ENCODE results near the gene RGS10. TPM values are rescaled to one million over a fixed set of nuclear protein-coding genes. Genes with fewer than 3 reads are reported as not detected.
A peak's percentile ranks its signal among the peaks of the same experiment; 100 is the strongest.

The RGS10 gene
- total and polyA plus RNA-seq, 10 of the 15 experiments (the other 5 are each of a cell fraction or from before 2014, with no cell fraction given) = 72.8 to 193 (median 127) TPM

- TF ChIP-seq MEF2B (IDR thresholded peaks at IDR 0.05; ENCODE audit: partially characterized antibody, poor library complexity, severe bottlenecking) (peak; percentile 65), SREBF2 (IDR thresholded peaks at IDR 0.05; ENCODE audit: low read length) (no peak), SIN3A (IDR thresholded peaks at IDR 0.05; ENCODE audit: low read depth, low read length) (0 out of 2 replicates have a peak, but pooled peaks have one; percentile 4)
- H2AFZ ChIP-seq (ENCODE audit: control insufficient read depth, low read depth, low read length) = no peak overlapping the region
- H3K9ac ChIP-seq (ENCODE audit: control insufficient read depth, insufficient read depth, low read length) = peak overlapping the region; percentile 55
- ChIA-PET CTCF (interaction anchor here (0.6 to 5.1 kb wide), 10 partner anchors 11 to 342 kb away, joined by 3 to 45 read pairs (median 4); no protein-coding TSS in a partner anchor), SMC1A (ENCODE audit: uncharacterized antibody, unreplicated experiment) (interaction anchor here (1.0 to 6.4 kb wide), 13 partner anchors 10 to 342 kb away, joined by 3 to 62 read pairs (median 4); no protein-coding TSS in a partner anchor), RAD21 (ENCODE audit: unreplicated experiment) (interaction anchor here (0.6 to 5.3 kb wide), 12 partner anchors 9 to 432 kb away, joined by 3 to 55 read pairs (median 4); partner anchors contain the start of genes BAG3 and GRK5), POLR2A (interaction anchor here (0.8 to 4.0 kb wide), 6 partner anchors 9 to 232 kb away, joined by 3 to 24 read pairs (median 4); no protein-coding TSS in a partner anchor)
- H3K27me3 ChIP-seq (replicated peaks in 1 of 2; ENCODE audit: control insufficient read depth in 2 of 2, insufficient read depth in 2 of 2, low read length in 1 of 2) = no peaks in the 10 kb centered on the region
- peak overlapping the region; percentile 92 for H3K4me2 ChIP-seq (ENCODE audit: control insufficient read depth, insufficient read depth)
- FAIRE-seq (no peak), ATAC-seq (peak; percentile 4), DNase-seq (ENCODE audit: low read depth, low spot score) (no peak)
- H3K4me3 ChIP-seq = peak overlapping the region; percentile 84
- in situ Hi-C loops (cut with MboI) (no loop called here), intact Hi-C loops (cut with micrococcal nuclease; ENCODE audit: unreplicated experiment) (loop anchor here (1.0 to 5.0 kb wide), 4 partner anchors 24 to 334 kb away; partner anchors contain the start of gene GRK5)
- peaks cover 29% of the 10 kb centered on the region for H3K4me1 ChIP-seq (ENCODE audit: control insufficient read depth, insufficient read depth, low read length)
- 23% methylated on average over 6 of the region's 6 CpGs for WGBS (ENCODE audit: insufficient coverage, insufficient replicate concordance, low lambda C conversion rate, missing lambda C conversion rate)
- H3K9me3 ChIP-seq (replicated peaks; ENCODE audit: control insufficient read depth, insufficient read depth, low read length) = no peaks in the 10 kb centered on the region
- no peaks in the 10 kb centered on the region for H3K36me3 ChIP-seq (ENCODE audit: control insufficient read depth in 2 of 2, insufficient read depth in 2 of 2, low read length in 1 of 2)
- H3K27ac ChIP-seq (ENCODE audit: control insufficient read depth, insufficient read depth) = peak overlapping the region; percentile 29
- peaks cover 3% of the 10 kb centered on the region; the same call in 1 of the 2 replicates for H4K20me1 ChIP-seq (ENCODE audit: control insufficient read depth, insufficient read depth)
- peaks cover 59% of the 10 kb centered on the region for H3K79me2 ChIP-seq (ENCODE audit: control insufficient read depth, insufficient read depth, low read length)
- BruUV-seq (replicated peaks) = no TSS peak
Observed at GRCh38 chr10:119541046-119541445, 1.5 kb downstream of the RGS10 start.

- H3K27ac ChIP-seq (ENCODE audit: control insufficient read depth, insufficient read depth) = peak overlapping the region; percentile 22
- H3K4me2 ChIP-seq (ENCODE audit: control insufficient read depth, insufficient read depth) = peak overlapping the region; percentile 92
Observed at GRCh38 chr10:119540038-119540437, 2.5 kb downstream of the RGS10 start.

More at GRCh38 chr10:119540038-119540437, 2.5 kb downstream of the RGS10 start:
- Histone ChIP-seq H3K79me2 (ENCODE audit: control insufficient read depth, insufficient read depth, low read length) (peaks cover 69% of the 10 kb centered on the region), H3K4me3 (peak overlapping the region; percentile 84), H3K4me1 (ENCODE audit: control insufficient read depth, insufficient read depth, low read length) (peaks cover 30% of the 10 kb centered on the region), H4K20me1 (ENCODE audit: control insufficient read depth, insufficient read depth) (peaks cover 3% of the 10 kb centered on the region; the same call in 1 of the 2 replicates), H3K9me3 (replicated peaks; ENCODE audit: control insufficient read depth, insufficient read depth, low read length) (no peaks in the 10 kb centered on the region), H3K27me3 (replicated peaks in 1 of 2; ENCODE audit: control insufficient read depth in 2 of 2, insufficient read depth in 2 of 2, low read length in 1 of 2) (no peaks in the 10 kb centered on the region), H3K9ac (ENCODE audit: control insufficient read depth, insufficient read depth, low read length) (no peak overlapping the region; the same call in 1 of the 2 replicates), H3K36me3 (ENCODE audit: control insufficient read depth in 2 of 2, insufficient read depth in 2 of 2, low read length in 1 of 2) (no peaks in the 10 kb centered on the region), H2AFZ (ENCODE audit: control insufficient read depth, low read depth, low read length) (no peak overlapping the region)
- POLR2A ChIA-PET = interaction anchor here (0.7 to 4.0 kb wide), 5 partner anchors 16 to 111 kb away, joined by 3 to 24 read pairs (median 5); partner anchors contain the start of gene BAG3
- intact Hi-C loops (cut with micrococcal nuclease; ENCODE audit: unreplicated experiment) (loop anchor here (5.0 kb wide), 3 partner anchors 93 to 333 kb away; partner anchors contain the start of gene GRK5), in situ Hi-C loops (cut with MboI) (no loop called here)
- BruUV-seq (replicated peaks) = no TSS peak
- RAD21 ChIA-PET (ENCODE audit: unreplicated experiment) = interaction anchor here (0.9 to 5.3 kb wide), 9 partner anchors 8 to 111 kb away, joined by 3 to 55 read pairs (median 4); partner anchors contain the start of gene BAG3
- WGBS (ENCODE audit: insufficient coverage, insufficient replicate concordance, low lambda C conversion rate, missing lambda C conversion rate) = 98% methylated on average over 4 of the region's 4 CpGs
- no peak for FAIRE-seq
- ATAC-seq = no peak
- DNase-seq (ENCODE audit: low read depth, low spot score) = no peak
- TF ChIP-seq E2F4 (IDR thresholded peaks at IDR 0.05; ENCODE audit: low read depth, low read length) (no peak), IKZF2 (IDR thresholded peaks at IDR 0.05) (0 out of 4 replicates have a peak, but pooled peaks of 1 of the 2 experiments have one; percentile 20), ZSCAN29 (IDR thresholded peaks at IDR 0.05) (no peak), NRF1 (conservative IDR thresholded peaks at IDR 0.05; ENCODE audit: low read depth, low read length) (no peak), IKZF1 (conservative IDR thresholded peaks at IDR 0.05) (0 out of 2 replicates have a peak, but pooled peaks have one; percentile 10)
- CTCF ChIA-PET = interaction anchor here (0.9 to 5.1 kb wide), 13 partner anchors 10 to 341 kb away, joined by 3 to 45 read pairs (median 4); no protein-coding TSS in a partner anchor
- SMC1A ChIA-PET (ENCODE audit: uncharacterized antibody, unreplicated experiment) = interaction anchor here (0.7 to 6.4 kb wide), 8 partner anchors 9 to 341 kb away, joined by 3 to 62 read pairs (median 6); partner anchors contain the start of gene TIAL1
